ENCODE results near the gene FILIP1L.

FILIP1L gene

DNA sequence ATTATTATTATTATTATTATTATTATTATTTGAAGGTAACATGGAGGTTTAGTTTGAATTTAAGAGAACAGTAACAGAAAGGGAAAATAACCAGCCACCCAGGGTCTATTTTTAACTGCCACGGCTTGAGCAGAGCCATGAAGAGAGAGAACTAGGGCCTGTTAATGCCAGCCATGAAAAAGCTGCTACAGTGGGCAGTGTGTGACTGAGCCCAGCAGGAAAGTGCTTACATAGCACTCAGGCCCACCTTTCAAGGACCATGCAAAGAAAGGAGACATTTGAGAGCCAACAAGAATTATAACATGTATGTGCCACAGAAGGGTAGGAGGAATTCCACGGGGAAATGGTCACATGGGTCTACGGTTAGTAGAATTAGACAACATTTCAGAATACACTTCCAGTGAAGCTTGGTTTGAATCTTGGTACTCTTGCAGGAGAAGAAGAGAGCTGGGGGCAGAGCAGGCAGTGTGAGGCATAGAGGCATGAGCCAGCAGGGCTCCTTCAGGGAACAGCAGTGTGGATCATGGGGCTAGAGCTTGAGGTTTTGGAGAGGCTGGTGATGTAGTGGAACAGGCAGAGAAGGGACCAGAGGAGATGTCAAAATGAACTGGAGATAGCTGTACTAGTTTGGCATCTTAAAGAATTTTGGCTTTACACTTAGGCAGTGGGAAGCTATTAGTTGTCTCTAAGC, 155.9 kb downstream of the FILIP1L start:
- ATAC-seq (ENCODE audit: insufficient read depth, low read depth) (no peak), DNase-seq (no peak)
- H3K36me3 ChIP-seq (ENCODE audit: insufficient read depth, low read length) = no peaks in the 10 kb centered on the region
- H2AFZ ChIP-seq (ENCODE audit: low read depth, low read length) = no peak overlapping the region
- H3K9ac ChIP-seq (ENCODE audit: low read depth, low read length) = no peak overlapping the region
- no peaks in the 10 kb centered on the region for H3K27me3 ChIP-seq (ENCODE audit: insufficient read depth, low read length, poor library complexity)
- no peak overlapping the region for H3K4me3 ChIP-seq (ENCODE audit: low read depth in 1 of 2, low read length in 2 of 2)
- no peaks in the 10 kb centered on the region for H3K9me3 ChIP-seq (ENCODE audit: insufficient read depth, low read length, severe bottlenecking)
- TF ChIP-seq EZH2 (IDR thresholded peaks at IDR 0.05; ENCODE audit: borderline replicate concordance, low read depth, low read length, severe bottlenecking) = no peak
- TF ChIP-seq, protein P1, sequence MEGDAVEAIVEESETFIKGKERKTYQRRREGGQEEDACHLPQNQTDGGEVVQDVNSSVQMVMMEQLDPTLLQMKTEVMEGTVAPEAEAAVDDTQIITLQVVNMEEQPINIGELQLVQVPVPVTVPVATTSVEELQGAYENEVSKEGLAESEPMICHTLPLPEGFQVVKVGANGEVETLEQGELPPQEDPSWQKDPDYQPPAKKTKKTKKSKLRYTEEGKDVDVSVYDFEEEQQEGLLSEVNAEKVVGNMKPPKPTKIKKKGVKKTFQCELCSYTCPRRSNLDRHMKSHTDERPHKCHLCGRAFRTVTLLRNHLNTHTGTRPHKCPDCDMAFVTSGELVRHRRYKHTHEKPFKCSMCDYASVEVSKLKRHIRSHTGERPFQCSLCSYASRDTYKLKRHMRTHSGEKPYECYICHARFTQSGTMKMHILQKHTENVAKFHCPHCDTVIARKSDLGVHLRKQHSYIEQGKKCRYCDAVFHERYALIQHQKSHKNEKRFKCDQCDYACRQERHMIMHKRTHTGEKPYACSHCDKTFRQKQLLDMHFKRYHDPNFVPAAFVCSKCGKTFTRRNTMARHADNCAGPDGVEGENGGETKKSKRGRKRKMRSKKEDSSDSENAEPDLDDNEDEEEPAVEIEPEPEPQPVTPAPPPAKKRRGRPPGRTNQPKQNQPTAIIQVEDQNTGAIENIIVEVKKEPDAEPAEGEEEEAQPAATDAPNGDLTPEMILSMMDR (IDR thresholded peaks at IDR 0.05; ENCODE audit: borderline replicate concordance, extremely low read depth, low read length, poor library complexity, severe bottlenecking) = no peak
- no peaks in the 10 kb centered on the region for H3K4me1 ChIP-seq (ENCODE audit: insufficient read depth, low read length)
- no peak overlapping the region for H3K4me2 ChIP-seq (ENCODE audit: insufficient read depth, low read length)
- no peak overlapping the region for H3K27ac ChIP-seq (ENCODE audit: low read length)
- no peaks in the 10 kb centered on the region for H3K79me2 ChIP-seq (ENCODE audit: insufficient read depth, low read length)
- peaks cover 3% of the 10 kb centered on the region; the same call in 1 of the 2 replicates for H4K20me1 ChIP-seq (ENCODE audit: insufficient read depth, low read length)

DNA sequence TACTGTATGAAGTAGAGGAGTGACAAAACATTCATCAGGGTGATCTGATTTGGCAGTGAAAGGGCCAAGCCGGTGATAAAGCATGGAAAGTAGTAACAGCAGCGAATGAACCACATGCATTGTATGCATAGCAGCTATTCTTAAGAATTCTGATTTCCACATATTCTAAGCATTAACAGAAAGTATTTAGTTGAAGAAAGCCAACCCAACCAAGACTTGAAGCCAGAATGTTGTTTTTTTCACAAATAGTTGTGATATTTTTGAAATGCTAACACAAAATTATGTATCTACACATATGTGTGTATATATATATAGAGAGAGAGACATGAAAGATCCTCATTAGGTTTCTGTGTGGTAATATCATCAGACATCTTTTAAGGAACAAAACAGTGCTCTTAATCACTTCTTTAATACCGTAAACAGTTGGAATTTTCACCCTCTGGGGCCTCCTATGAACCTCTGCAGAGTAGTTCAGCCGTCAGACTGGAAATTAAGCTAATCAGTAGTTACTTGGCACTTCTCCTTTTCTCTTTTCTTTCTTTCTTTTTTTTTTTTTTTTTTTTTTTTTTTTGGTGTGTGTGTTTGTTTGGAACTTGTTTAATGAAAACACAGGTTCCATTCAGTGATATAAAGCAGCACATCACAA, 157.0 kb downstream of the FILIP1L start:
- H3K9ac ChIP-seq (ENCODE audit: low read depth, low read length) = no peak overlapping the region
- peaks cover 3% of the 10 kb centered on the region; the same call in 1 of the 2 replicates for H4K20me1 ChIP-seq (ENCODE audit: insufficient read depth, low read length)
- no peaks in the 10 kb centered on the region for H3K36me3 ChIP-seq (ENCODE audit: insufficient read depth, low read length)
- H3K9me3 ChIP-seq (ENCODE audit: insufficient read depth, low read length, severe bottlenecking) = no peaks in the 10 kb centered on the region
- H3K27me3 ChIP-seq (ENCODE audit: insufficient read depth, low read length, poor library complexity) = no peaks in the 10 kb centered on the region
- H2AFZ ChIP-seq (ENCODE audit: low read depth, low read length) = no peak overlapping the region
- H3K4me3 ChIP-seq (ENCODE audit: low read depth in 1 of 2, low read length in 2 of 2) = no peak overlapping the region
- DNase-seq (no peak), ATAC-seq (ENCODE audit: insufficient read depth, low read depth) (no peak)
- no peak overlapping the region for H3K27ac ChIP-seq (ENCODE audit: low read length)
- H3K4me1 ChIP-seq (ENCODE audit: insufficient read depth, low read length) = no peaks in the 10 kb centered on the region
- no peak overlapping the region for H3K4me2 ChIP-seq (ENCODE audit: insufficient read depth, low read length)
- no peaks in the 10 kb centered on the region for H3K79me2 ChIP-seq (ENCODE audit: insufficient read depth, low read length)
- no peak for TF ChIP-seq EZH2 (IDR thresholded peaks at IDR 0.05; ENCODE audit: borderline replicate concordance, low read depth, low read length, severe bottlenecking)
- TF ChIP-seq, protein P1 (IDR thresholded peaks at IDR 0.05; ENCODE audit: borderline replicate concordance, extremely low read depth, low read length, poor library complexity, severe bottlenecking) = no peak

DNA sequence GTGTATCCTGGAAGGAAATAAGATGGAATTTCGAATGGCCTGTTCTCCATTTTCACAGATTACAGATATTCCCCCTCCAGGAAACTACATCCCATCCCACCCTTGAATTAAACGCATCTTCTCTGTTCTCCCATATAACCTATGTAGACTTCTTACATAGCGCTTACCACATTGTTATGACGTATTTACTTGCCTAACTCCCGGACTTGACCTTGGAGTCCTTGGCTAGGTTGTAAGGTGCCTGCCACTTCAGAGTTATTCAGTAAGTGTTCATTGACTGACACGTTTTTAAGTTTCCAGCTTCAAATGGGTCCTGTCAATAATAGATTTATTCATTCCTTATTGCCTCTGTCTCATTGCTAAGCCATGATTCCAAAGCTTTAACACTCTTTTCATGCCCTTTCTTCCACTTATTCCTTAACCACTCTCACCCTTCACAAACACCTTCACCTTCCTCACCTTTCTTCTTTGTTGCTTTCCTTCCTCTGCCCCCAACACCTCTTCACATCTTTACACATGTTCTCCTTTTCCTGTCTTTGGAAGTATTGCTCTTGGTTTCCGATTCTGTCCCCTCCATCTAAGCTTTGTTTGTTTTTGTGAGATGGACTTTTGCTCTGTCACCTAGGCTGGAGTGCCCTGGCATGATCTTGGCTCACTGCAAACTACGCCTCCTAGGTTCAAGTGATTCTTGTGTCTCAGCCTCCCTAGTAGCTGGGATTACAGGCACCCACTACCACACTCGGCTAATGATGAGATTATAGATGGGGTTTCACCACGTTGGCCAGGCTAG, 158.3 kb downstream of the FILIP1L start:
- Histone ChIP-seq H2AFZ (ENCODE audit: low read depth, low read length) (no peak overlapping the region), H3K9ac (ENCODE audit: low read depth, low read length) (no peak overlapping the region), H4K20me1 (ENCODE audit: insufficient read depth, low read length) (peaks cover 3% of the 10 kb centered on the region; the same call in 1 of the 2 replicates), H3K27ac (ENCODE audit: low read length) (no peak overlapping the region), H3K4me1 (ENCODE audit: insufficient read depth, low read length) (no peaks in the 10 kb centered on the region), H3K79me2 (ENCODE audit: insufficient read depth, low read length) (no peaks in the 10 kb centered on the region), H3K27me3 (ENCODE audit: insufficient read depth, low read length, poor library complexity) (no peaks in the 10 kb centered on the region), H3K9me3 (ENCODE audit: insufficient read depth, low read length, severe bottlenecking) (no peaks in the 10 kb centered on the region), H3K4me2 (ENCODE audit: insufficient read depth, low read length) (no peak overlapping the region), H3K4me3 (ENCODE audit: low read depth in 1 of 2, low read length in 2 of 2) (no peak overlapping the region), H3K36me3 (ENCODE audit: insufficient read depth, low read length) (no peaks in the 10 kb centered on the region)
- TF ChIP-seq, protein P1 (IDR thresholded peaks at IDR 0.05; ENCODE audit: borderline replicate concordance, extremely low read depth, low read length, poor library complexity, severe bottlenecking) = no peak
- TF ChIP-seq EZH2 (IDR thresholded peaks at IDR 0.05; ENCODE audit: borderline replicate concordance, low read depth, low read length, severe bottlenecking) = no peak
- DNase-seq (no peak), ATAC-seq (ENCODE audit: insufficient read depth, low read depth) (no peak)
